ENCODE data around the gene ACSF2. TPM values are rescaled to one million over a fixed set of nuclear protein-coding genes. Genes with fewer than 3 reads are reported as not detected.

ACSF2 gene
- total RNA-seq, 1 donor from 2014 or later: 18.2 TPM

DNA sequence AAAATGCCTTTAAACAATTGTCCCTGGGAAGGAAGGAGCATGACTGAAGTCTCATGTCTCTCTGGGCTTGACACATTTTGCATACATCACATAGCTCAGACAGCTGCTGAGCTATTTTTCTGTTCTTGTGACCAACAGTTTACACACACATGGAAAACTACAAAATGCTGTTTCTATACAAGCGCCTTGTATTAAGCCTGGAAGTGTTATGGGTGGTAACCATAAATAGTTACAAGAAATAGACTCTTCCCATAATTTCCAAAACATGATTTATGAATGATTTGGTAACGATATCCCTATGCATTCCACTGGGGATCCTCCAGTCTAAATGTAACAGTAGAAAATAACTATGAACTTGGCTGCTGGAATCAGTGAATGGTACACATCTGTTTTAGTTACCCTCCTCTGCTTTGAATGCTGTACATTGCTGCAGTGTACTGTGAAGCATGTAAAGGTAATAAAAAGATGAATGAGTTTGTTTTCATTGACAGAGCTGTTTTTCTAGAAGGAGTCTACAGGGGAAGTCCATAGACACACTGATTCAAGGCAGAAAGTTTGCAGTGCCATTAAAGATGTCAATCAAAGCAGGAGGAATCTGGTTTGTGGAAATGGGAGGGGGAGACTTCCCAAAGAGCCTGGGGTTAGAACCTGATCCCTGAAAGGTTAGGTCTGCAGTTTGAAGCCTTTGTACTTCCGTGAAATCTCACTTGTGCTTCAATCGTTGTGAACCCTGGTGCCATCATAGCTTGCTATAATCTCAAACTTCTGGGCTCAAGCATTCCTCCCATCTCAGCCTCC lies 5.0 kb downstream of the ACSF2 start:
- H3K4me1 ChIP-seq: peaks cover 22% of the 10 kb centered on the region
- TF ChIP-seq, protein P1, sequence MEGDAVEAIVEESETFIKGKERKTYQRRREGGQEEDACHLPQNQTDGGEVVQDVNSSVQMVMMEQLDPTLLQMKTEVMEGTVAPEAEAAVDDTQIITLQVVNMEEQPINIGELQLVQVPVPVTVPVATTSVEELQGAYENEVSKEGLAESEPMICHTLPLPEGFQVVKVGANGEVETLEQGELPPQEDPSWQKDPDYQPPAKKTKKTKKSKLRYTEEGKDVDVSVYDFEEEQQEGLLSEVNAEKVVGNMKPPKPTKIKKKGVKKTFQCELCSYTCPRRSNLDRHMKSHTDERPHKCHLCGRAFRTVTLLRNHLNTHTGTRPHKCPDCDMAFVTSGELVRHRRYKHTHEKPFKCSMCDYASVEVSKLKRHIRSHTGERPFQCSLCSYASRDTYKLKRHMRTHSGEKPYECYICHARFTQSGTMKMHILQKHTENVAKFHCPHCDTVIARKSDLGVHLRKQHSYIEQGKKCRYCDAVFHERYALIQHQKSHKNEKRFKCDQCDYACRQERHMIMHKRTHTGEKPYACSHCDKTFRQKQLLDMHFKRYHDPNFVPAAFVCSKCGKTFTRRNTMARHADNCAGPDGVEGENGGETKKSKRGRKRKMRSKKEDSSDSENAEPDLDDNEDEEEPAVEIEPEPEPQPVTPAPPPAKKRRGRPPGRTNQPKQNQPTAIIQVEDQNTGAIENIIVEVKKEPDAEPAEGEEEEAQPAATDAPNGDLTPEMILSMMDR (IDR thresholded peaks at IDR 0.05; ENCODE audit: borderline replicate concordance): no peak
- H3K27ac ChIP-seq (replicated peaks): no peak overlapping the region

DNA sequence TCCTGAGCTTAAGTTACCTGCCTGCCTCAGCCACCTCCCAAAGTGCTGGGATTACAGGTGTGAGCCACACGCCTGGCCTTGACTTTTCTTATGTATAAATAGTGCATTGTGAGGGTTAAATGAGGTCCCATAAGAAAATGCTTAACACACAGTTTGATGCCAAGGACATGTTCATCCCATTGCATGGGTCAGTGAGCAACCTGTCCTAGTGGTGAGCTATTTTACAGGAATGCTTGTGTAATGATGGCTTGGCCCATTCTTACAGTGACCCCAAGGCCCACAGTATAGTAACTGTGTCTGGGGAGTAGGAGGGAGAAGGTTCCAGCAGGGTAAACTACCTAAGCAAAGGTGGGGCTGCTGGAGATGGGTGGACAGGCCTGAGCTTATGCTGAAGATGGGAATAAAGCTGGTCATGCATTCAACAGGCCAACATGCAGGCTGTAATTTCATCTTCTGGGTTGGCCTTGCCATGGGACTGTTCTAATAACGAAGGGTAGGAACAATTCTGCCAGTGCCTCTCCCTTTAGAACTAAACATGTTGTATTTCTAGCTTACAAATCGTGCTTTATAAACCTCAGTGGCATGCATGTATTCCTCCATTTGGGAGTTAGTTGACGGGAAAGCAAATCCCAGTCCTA lies 6.2 kb downstream of the ACSF2 start:
- intact Hi-C loops (cut with micrococcal nuclease): no loop called here
- TF ChIP-seq, protein P1 (IDR thresholded peaks at IDR 0.05; ENCODE audit: borderline replicate concordance): no peak
- Histone ChIP-seq H3K27me3 (ENCODE audit: low read depth) (no peaks in the 10 kb centered on the region), H3K27ac (replicated peaks) (no peak overlapping the region), H3K36me3 (no peaks in the 10 kb centered on the region), H3K4me1 (peaks cover 10% of the 10 kb centered on the region), H3K9me3 (replicated peaks) (no peaks in the 10 kb centered on the region), H3K4me3 (no peak overlapping the region)
- no peak for DNase-seq

More for the DNA sequence above, 5.0 kb downstream of the ACSF2 start:
- H3K27me3 ChIP-seq (ENCODE audit: low read depth): no peaks in the 10 kb centered on the region
- no peak overlapping the region for H3K4me3 ChIP-seq
- H3K36me3 ChIP-seq: no peaks in the 10 kb centered on the region
- intact Hi-C loops (cut with micrococcal nuclease): no loop called here
- H3K9me3 ChIP-seq (replicated peaks): no peaks in the 10 kb centered on the region
- no peak for DNase-seq

DNA sequence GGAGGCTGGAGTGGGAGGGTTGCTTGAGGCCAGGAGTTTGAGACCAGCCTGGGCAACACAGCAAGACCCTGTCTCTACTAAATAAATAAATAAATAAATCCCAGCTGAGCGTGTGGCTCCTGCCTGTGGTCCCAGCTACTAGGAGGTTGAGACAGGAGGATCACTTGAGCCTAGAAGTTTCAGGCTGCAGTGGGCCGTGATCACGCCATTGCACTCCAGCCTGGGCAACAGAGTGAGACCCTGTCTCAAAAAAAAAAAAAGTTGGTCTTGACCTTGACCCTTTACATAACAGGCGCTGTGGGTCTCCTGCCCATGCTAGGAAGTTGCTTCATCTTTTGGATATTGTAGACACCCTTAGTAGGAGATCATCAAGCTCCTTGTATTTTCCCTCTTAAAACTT lies 11.4 kb downstream of the ACSF2 start:
- no peak overlapping the region for H3K4me3 ChIP-seq
- intact Hi-C loops (cut with micrococcal nuclease): no loop called here
- no peaks in the 10 kb centered on the region for H3K9me3 ChIP-seq (replicated peaks)
- DNase-seq: no peak
- no peaks in the 10 kb centered on the region for H3K36me3 ChIP-seq
- no peaks in the 10 kb centered on the region for H3K27me3 ChIP-seq (ENCODE audit: low read depth)
- TF ChIP-seq, protein P1 (IDR thresholded peaks at IDR 0.05; ENCODE audit: borderline replicate concordance): no peak
- H3K27ac ChIP-seq (replicated peaks): no peak overlapping the region
- H3K4me1 ChIP-seq: no peaks in the 10 kb centered on the region

DNA sequence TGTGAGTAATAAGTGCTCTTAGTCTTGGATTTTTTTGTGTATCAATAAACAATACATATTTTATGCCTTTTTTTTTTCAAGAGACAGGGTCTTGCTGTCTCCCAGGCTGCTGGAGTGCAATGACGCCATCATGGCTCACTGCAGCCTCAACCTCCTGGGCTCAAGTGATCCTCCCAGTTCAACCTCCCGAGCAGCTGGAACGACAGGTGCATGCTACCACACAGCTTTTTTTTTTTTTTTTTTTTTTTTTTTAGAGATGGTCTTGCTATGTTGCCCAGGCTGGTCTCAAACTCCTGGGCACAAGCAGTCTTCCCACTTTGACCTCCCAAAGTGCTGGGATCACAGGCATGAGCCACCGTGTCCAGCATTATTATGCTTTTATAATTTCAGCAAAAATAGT lies 13.0 kb downstream of the ACSF2 start:
- intact Hi-C loops (cut with micrococcal nuclease): no loop called here
- Histone ChIP-seq H3K4me3 (no peak overlapping the region), H3K36me3 (no peaks in the 10 kb centered on the region), H3K4me1 (peaks cover 13% of the 10 kb centered on the region), H3K27ac (replicated peaks) (no peak overlapping the region), H3K27me3 (ENCODE audit: low read depth) (no peaks in the 10 kb centered on the region), H3K9me3 (replicated peaks) (no peaks in the 10 kb centered on the region)
- TF ChIP-seq, protein P1 (IDR thresholded peaks at IDR 0.05; ENCODE audit: borderline replicate concordance): no peak
- no peak for DNase-seq

DNA sequence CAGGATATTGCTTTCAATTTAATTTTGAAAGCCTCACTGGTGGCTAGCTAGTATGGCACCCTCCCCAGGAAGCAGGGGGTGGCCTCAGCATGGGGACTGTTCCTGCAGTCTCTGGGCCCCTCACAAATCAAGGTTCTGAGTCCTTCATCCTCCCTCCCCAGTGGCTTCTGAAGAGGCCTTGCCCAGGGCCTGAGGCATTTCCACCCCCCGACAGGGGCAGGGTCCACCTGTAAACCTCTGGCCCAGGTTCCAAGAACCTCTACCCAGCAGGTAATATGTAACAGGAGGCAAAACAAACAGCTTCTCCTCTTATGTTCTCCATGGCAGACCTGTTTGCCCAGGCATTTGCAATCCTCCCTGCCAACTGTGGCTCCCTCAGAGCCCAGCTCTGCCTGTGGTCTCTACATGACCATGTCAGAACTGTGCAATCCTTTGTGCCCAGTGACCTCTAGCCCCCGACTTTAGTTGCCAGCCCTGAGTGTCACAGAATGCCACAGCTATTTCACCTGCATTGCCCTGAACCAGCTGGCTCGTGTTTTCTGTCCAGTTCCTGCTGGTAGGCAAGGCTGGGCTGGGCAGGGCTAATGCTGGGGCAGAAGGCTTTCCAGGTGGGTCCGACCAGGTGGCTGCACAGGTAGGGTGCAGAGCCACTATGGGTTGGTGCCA lies 14.3 kb downstream of the ACSF2 start:
- Histone ChIP-seq H3K36me3 (no peaks in the 10 kb centered on the region), H3K27ac (replicated peaks) (no peak overlapping the region), H3K4me3 (no peak overlapping the region), H3K9me3 (replicated peaks) (no peaks in the 10 kb centered on the region), H3K27me3 (ENCODE audit: low read depth) (no peaks in the 10 kb centered on the region), H3K4me1 (peaks cover 16% of the 10 kb centered on the region)
- intact Hi-C loops (cut with micrococcal nuclease): no loop called here
- TF ChIP-seq, protein P1 (IDR thresholded peaks at IDR 0.05; ENCODE audit: borderline replicate concordance): no peak
- DNase-seq: no peak

Measured in left ventricle myocardium inferior (tissue), 1 donor.